HepG2 (cell line): ENCODE measurements around the gene CAMK2N2. TPM values are rescaled to one million over a fixed set of nuclear protein-coding genes. Genes with fewer than 3 reads are reported as not detected.

Experiments
- ATAD3A ChIP-seq: sonication (generic); formaldehyde crosslinking; IDR thresholded peaks from 2 replicates; pipeline ENCODE4 v1.4.0; 2020; ENCODE audit warnings: missing genetic modification reagents
- KLF16 ChIP-seq, 2 experiments: sonication (generic) in 1 of 2; formaldehyde crosslinking in 1 of 2; IDR thresholded peaks; 2 replicates each; pipeline versions ENCODE4 v1.6.1 to v1.8.0; 2016 to 2023; ENCODE audit warnings: missing genetic modification reagents in 2 of 2, missing compliant biosample characterization in 1 of 2
- ZNF468 ChIP-seq: sonication (generic); formaldehyde crosslinking; IDR thresholded peaks from 2 replicates; pipeline ENCODE4 v1.8.0; 2022; ENCODE audit warnings: mild to moderate bottlenecking, moderate library complexity, missing genetic modification reagents
- ZNF761 ChIP-seq: sonication (generic); formaldehyde crosslinking; conservative IDR thresholded peaks from 2 replicates; pipeline ENCODE4 v1.4.0; 2020; ENCODE audit warnings: mild to moderate bottlenecking, missing genetic modification reagents
- ZSCAN25 ChIP-seq: sonication (generic); formaldehyde crosslinking; IDR thresholded peaks from 2 replicates; pipeline ENCODE4 v1.8.0; 2022; ENCODE audit warnings: mild to moderate bottlenecking, missing genetic modification reagents
- polyA plus RNA-seq, 8 experiments: library from polyadenylated mRNA; depleted of rRNA in 3 of 8; stranded (reverse) in 7 of 8; unstranded in 1 of 8; fragments of >200 nt; fragmentation: Illumina TruSeq in 4 of 8; extraction: Trizol in 4 of 8; gene quantifications; 2 replicates each; pipeline versions ENCODE4 v1.2.1 to v1.2.3, GENCODE V29; 2011 to 2016; ENCODE audit warnings: low read depth in 4 of 8, missing spikeins in 1 of 8, mixed read lengths in 1 of 8; ENCODE audit not compliant: insufficient read depth in 1 of 8
- total RNA-seq, 5 experiments: library from RNA; depleted of rRNA; stranded (reverse); fragments of >200 nt; fragmentation: Illumina TruSeq; extraction: Trizol; gene quantifications; 2 replicates each; pipeline ENCODE4 v1.2.3, GENCODE V29; 2016; ENCODE audit warnings: low read depth in 1 of 5
- TF ChIP-seq, protein P1 (sequence below), 2 experiments: IDR thresholded peaks; 2 replicates each; pipeline ENCODE4 v1.6.1; 2011 to 2012; ENCODE audit warnings: low read length in 2 of 2, borderline replicate concordance in 1 of 2, low read depth in 1 of 2, mild to moderate bottlenecking in 1 of 2, moderate library complexity in 1 of 2
- TF ChIP-seq, protein P2 (sequence below): sonication (generic); formaldehyde crosslinking; IDR thresholded peaks from 2 replicates; pipeline ENCODE4 v1.8.1; 2023; ENCODE audit warnings: missing genetic modification reagents, mild to moderate bottlenecking, borderline replicate concordance
- TF ChIP-seq, protein P3 (sequence below): sonication (generic); formaldehyde crosslinking; IDR thresholded peaks from 2 replicates; pipeline ENCODE4 v1.4.0; 2020; ENCODE audit warnings: missing genetic modification reagents
- TF ChIP-seq, protein P4 (sequence below): sonication (generic); formaldehyde crosslinking; IDR thresholded peaks from 2 replicates; pipeline ENCODE4 v1.8.1; 2022; ENCODE audit warnings: low read depth, mild to moderate bottlenecking, missing genetic modification reagents
- TF ChIP-seq, protein P5 (sequence below): sonication (generic); formaldehyde crosslinking; IDR thresholded peaks from 2 replicates; pipeline ENCODE4 v1.5.0; 2020; ENCODE audit warnings: mild to moderate bottlenecking, low read depth, missing genetic modification reagents, borderline replicate concordance
- TF ChIP-seq, protein P6 (sequence below): IDR thresholded peaks from 2 replicates; pipeline ENCODE4 v1.6.1; 2016

The CAMK2N2 gene
- total and polyA plus RNA-seq, 2 of the 13 experiments (the other 11 are each of a cell fraction or from before 2014, with no cell fraction given), result 0.12 to 0.27 TPM

DNA sequence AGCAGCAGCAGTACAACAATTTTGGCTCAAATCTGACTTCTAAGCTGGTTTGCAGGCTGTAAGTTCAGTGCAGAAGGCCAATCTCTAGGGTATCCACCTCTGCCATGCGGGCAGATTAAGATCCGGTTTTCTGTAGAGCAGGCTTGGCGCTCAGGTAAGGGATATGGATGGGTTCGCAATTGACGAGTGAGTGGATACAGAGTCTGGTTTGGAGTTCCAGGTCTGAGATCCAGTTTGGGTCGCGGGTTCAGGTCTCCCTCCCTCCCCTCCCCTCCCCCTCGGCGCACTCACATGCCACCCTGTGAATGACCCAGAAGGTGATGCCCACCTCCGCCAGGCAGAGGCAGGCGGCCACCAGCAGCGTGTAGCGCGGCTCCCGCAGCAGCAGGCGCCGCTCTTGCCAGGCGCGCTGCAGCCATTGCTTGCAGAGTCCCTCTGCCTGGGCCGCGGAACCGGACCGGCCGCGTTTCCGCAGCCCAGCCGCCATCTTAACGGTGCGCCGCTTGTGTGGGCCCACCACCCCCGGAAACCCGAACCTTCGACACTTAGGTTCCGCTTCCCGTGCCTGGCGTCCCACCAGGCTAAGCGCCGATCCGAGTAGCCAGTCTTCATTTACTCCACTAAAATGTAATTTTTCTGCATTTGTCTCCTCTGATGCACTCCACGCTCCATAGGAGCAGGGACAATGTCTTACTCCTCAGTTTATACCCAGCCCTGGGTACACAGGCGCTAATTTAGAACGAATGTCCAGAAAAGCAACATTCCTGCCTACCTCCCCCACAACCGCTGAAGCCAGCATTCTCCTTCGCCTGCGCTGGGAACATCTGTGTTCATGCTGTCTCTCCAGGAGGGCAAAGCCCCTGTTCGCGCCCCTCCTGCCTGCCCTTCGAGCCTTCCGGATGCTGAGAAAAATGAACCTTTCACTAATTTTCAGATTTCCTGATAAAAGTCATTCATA lies 12.6 kb downstream of the CAMK2N2 start, which contains the start of gene ALG3 (continued):
- TF ChIP-seq, protein P1, sequence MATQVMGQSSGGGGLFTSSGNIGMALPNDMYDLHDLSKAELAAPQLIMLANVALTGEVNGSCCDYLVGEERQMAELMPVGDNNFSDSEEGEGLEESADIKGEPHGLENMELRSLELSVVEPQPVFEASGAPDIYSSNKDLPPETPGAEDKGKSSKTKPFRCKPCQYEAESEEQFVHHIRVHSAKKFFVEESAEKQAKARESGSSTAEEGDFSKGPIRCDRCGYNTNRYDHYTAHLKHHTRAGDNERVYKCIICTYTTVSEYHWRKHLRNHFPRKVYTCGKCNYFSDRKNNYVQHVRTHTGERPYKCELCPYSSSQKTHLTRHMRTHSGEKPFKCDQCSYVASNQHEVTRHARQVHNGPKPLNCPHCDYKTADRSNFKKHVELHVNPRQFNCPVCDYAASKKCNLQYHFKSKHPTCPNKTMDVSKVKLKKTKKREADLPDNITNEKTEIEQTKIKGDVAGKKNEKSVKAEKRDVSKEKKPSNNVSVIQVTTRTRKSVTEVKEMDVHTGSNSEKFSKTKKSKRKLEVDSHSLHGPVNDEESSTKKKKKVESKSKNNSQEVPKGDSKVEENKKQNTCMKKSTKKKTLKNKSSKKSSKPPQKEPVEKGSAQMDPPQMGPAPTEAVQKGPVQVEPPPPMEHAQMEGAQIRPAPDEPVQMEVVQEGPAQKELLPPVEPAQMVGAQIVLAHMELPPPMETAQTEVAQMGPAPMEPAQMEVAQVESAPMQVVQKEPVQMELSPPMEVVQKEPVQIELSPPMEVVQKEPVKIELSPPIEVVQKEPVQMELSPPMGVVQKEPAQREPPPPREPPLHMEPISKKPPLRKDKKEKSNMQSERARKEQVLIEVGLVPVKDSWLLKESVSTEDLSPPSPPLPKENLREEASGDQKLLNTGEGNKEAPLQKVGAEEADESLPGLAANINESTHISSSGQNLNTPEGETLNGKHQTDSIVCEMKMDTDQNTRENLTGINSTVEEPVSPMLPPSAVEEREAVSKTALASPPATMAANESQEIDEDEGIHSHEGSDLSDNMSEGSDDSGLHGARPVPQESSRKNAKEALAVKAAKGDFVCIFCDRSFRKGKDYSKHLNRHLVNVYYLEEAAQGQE (IDR thresholded peaks at IDR 0.05; ENCODE audit: borderline replicate concordance in 1 of 2, low read depth in 1 of 2, low read length in 2 of 2), result peak in 1 of 2 experiments; percentile 82; a peak in 2 of 4 replicates
- TF ChIP-seq, protein P2, sequence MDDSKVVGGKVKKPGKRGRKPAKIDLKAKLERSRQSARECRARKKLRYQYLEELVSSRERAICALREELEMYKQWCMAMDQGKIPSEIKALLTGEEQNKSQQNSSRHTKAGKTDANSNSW (CRISPR knock-in tag), result peak; percentile 51; the same call in 1 of the 2 replicates
- TF ChIP-seq, protein P3, sequence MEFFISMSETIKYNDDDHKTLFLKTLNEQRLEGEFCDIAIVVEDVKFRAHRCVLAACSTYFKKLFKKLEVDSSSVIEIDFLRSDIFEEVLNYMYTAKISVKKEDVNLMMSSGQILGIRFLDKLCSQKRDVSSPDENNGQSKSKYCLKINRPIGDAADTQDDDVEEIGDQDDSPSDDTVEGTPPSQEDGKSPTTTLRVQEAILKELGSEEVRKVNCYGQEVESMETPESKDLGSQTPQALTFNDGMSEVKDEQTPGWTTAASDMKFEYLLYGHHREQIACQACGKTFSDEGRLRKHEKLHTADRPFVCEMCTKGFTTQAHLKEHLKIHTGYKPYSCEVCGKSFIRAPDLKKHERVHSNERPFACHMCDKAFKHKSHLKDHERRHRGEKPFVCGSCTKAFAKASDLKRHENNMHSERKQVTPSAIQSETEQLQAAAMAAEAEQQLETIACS (CRISPR knock-in tag), result no peak; the same call in 1 of the 2 replicates
- TF ChIP-seq, protein P4, sequence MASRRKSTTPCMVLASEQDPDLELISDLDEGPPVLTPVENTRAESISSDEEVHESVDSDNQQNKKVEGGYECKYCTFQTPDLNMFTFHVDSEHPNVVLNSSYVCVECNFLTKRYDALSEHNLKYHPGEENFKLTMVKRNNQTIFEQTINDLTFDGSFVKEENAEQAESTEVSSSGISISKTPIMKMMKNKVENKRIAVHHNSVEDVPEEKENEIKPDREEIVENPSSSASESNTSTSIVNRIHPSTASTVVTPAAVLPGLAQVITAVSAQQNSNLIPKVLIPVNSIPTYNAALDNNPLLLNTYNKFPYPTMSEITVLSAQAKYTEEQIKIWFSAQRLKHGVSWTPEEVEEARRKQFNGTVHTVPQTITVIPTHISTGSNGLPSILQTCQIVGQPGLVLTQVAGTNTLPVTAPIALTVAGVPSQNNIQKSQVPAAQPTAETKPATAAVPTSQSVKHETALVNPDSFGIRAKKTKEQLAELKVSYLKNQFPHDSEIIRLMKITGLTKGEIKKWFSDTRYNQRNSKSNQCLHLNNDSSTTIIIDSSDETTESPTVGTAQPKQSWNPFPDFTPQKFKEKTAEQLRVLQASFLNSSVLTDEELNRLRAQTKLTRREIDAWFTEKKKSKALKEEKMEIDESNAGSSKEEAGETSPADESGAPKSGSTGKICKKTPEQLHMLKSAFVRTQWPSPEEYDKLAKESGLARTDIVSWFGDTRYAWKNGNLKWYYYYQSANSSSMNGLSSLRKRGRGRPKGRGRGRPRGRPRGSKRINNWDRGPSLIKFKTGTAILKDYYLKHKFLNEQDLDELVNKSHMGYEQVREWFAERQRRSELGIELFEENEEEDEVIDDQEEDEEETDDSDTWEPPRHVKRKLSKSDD, result peak; percentile 70; the same call in 1 of the 2 replicates
- TF ChIP-seq ZSCAN25 (CRISPR knock-in tag) (peak; percentile 63; the same call in 1 of the 2 replicates), ZNF761 (CRISPR knock-in tag) (0 out of 2 replicates have a peak, but pooled peaks have one; percentile 53), ATAD3A (CRISPR knock-in tag) (no peak), KLF16 (CRISPR knock-in tag; IDR thresholded peaks at IDR 0.05) (peak in 1 of 2 experiments; percentile 40; a peak in 1 of 4 replicates), ZNF468 (0 out of 2 replicates have a peak, but pooled peaks have one; percentile 63)
- TF ChIP-seq, protein P5, sequence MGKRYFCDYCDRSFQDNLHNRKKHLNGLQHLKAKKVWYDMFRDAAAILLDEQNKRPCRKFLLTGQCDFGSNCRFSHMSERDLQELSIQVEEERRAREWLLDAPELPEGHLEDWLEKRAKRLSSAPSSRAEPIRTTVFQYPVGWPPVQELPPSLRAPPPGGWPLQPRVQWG (CRISPR knock-in tag), result no peak
- TF ChIP-seq, protein P6, sequence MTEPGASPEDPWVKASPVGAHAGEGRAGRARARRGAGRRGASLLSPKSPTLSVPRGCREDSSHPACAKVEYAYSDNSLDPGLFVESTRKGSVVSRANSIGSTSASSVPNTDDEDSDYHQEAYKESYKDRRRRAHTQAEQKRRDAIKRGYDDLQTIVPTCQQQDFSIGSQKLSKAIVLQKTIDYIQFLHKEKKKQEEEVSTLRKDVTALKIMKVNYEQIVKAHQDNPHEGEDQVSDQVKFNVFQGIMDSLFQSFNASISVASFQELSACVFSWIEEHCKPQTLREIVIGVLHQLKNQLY (CRISPR knock-in tag), result no peak
